Neural cell (in vitro differentiated cells): Measurements from ENCODE around the gene SPHKAP. TPM values are rescaled to one million over a fixed set of nuclear protein-coding genes. Genes with fewer than 3 reads are reported as not detected.

ENCODE experiments used
- H2AFZ ChIP-seq: fragments of 200-600, 300-800 bp; sonication (generic), shearing (Covaris generic); 2 replicates; pipeline ENCODE4 v1.6.0; 2014; ENCODE audit warnings: low read depth, mild to moderate bottlenecking, antibody characterized with exemption, low read length, moderate library complexity
- H3F3A ChIP-seq: fragments of 200-600 bp; shearing (Covaris generic); 2 replicates; pipeline ENCODE4 v1.6.1; 2016; ENCODE audit warnings: mild to moderate bottlenecking, moderate library complexity, mixed read lengths, antibody characterized with exemption, low read length; ENCODE audit not compliant: insufficient read depth, poor library complexity, severe bottlenecking
- H3K27ac ChIP-seq: fragments of 200-600, 300-800 bp; sonication (generic), shearing (Covaris generic); 2 replicates; pipeline ENCODE4 v1.5.1; 2014; ENCODE audit warnings: mild to moderate bottlenecking, low read length, moderate library complexity
- H3K27me3 ChIP-seq: fragments of 300-800, 200-600 bp; sonication (generic), shearing (Covaris generic); 2 replicates; pipeline ENCODE4 v1.6.0; 2014; ENCODE audit warnings: mild to moderate bottlenecking, low read depth, low read length, moderate library complexity; ENCODE audit not compliant: insufficient read depth
- H3K36me3 ChIP-seq: fragments of 300-800, 200-600 bp; sonication (generic), shearing (Covaris generic); 2 replicates; pipeline ENCODE4 v1.5.1; 2014; ENCODE audit warnings: mild to moderate bottlenecking, antibody characterized with exemption, low read length, moderate library complexity; ENCODE audit not compliant: insufficient read depth
- H3K4me2 ChIP-seq: fragments of 300-800, 200-600 bp; sonication (generic), shearing (Covaris generic); 2 replicates; pipeline ENCODE4 v1.6.0; 2014; ENCODE audit warnings: mild to moderate bottlenecking, low read length
- H3K4me3 ChIP-seq: fragments of 300-800, 200-600 bp; sonication (generic), shearing (Covaris generic); 2 replicates; pipeline ENCODE4 v1.5.1; 2014; ENCODE audit warnings: mild to moderate bottlenecking, low read length, moderate library complexity
- H3K79me2 ChIP-seq: fragments of 200-600 bp; shearing (Covaris generic); replicated peaks from 2 replicates; pipeline ENCODE4 v1.6.0; 2014; ENCODE audit warnings: mild to moderate bottlenecking, low read length, moderate library complexity; ENCODE audit not compliant: insufficient read depth
- H3K9ac ChIP-seq: fragments of 300-800, 200-600 bp; sonication (generic), shearing (Covaris generic); 2 replicates; pipeline ENCODE4 v1.6.1; 2016; ENCODE audit warnings: mild to moderate bottlenecking, low read length, mixed read lengths
- H3K9me2 ChIP-seq: fragments of 200-600 bp; shearing (Covaris generic); 2 replicates; pipeline ENCODE4 v1.6.1; 2016; ENCODE audit warnings: mild to moderate bottlenecking, low read length, mixed read lengths; ENCODE audit not compliant: insufficient read depth
- H3K9me3 ChIP-seq: fragments of 200-600, 300-800 bp; sonication (generic), shearing (Covaris generic); 2 replicates; pipeline ENCODE4 v1.6.1; 2016; ENCODE audit warnings: mild to moderate bottlenecking, mixed run types, low read length, moderate library complexity, mixed read lengths
- H4K20me1 ChIP-seq: fragments of 200-600 bp; shearing (Covaris generic); 2 replicates; pipeline ENCODE4 v1.6.1; 2016; ENCODE audit warnings: mild to moderate bottlenecking, mixed run types; ENCODE audit not compliant: insufficient read depth
- EP300 ChIP-seq: fragments of 450-650 bp; conservative IDR thresholded peaks from 2 replicates; pipeline ENCODE4 v1.6.1; 2014; ENCODE audit warnings: antibody characterized with exemption, mild to moderate bottlenecking, moderate library complexity; ENCODE audit not compliant: poor library complexity, severe bottlenecking
- EZH2 ChIP-seq: fragments of 200-600, 300-800 bp; shearing (Covaris generic), sonication (generic); IDR thresholded peaks from 2 replicates; pipeline ENCODE4 v1.6.1; 2014; ENCODE audit warnings: antibody characterized with exemption, low read length, borderline replicate concordance, mild to moderate bottlenecking; ENCODE audit not compliant: insufficient read depth, poor library complexity, severe bottlenecking
- MXI1 ChIP-seq: fragments of 450-650 bp; conservative IDR thresholded peaks from 2 replicates; pipeline ENCODE4 v1.6.1; 2014; ENCODE audit warnings: antibody characterized with exemption, mild to moderate bottlenecking; ENCODE audit not compliant: poor library complexity, severe bottlenecking
- POLR2AphosphoS5 ChIP-seq: IDR thresholded peaks from 2 replicates; pipeline ENCODE4 v1.6.1; 2012
- RAD21 ChIP-seq: fragments of 450-650 bp; conservative IDR thresholded peaks from 2 replicates; pipeline ENCODE4 v1.6.1; 2014; ENCODE audit warnings: antibody characterized with exemption, mild to moderate bottlenecking, moderate library complexity
- REST ChIP-seq: IDR thresholded peaks from 2 replicates; pipeline ENCODE4 v1.6.1; 2012; ENCODE audit warnings: borderline replicate concordance
- SMC3 ChIP-seq: fragments of 450-650 bp; conservative IDR thresholded peaks from 2 replicates; pipeline ENCODE4 v1.6.1; 2014; ENCODE audit warnings: antibody characterized with exemption, mild to moderate bottlenecking, moderate library complexity; ENCODE audit not compliant: poor library complexity
- TAF1 ChIP-seq: IDR thresholded peaks from 2 replicates; pipeline ENCODE4 v1.6.1; 2012; ENCODE audit warnings: low read depth
- polyA plus RNA-seq: library from polyadenylated mRNA; depleted of rRNA; stranded (reverse); fragments of >200 nt; gene quantifications from 2 replicates; pipeline ENCODE4 v1.2.3, GENCODE V29; 2014
- TF ChIP-seq, protein P1 (sequence below): fragments of 450-650 bp; IDR thresholded peaks from 2 replicates; pipeline ENCODE4 v1.5.1; 2014; ENCODE audit warnings: antibody characterized with exemption, mild to moderate bottlenecking, moderate library complexity; ENCODE audit not compliant: poor library complexity, severe bottlenecking

Gene SPHKAP
- polyA plus RNA-seq, 1 donor from 2014 or later, result 1.7 TPM

DNA sequence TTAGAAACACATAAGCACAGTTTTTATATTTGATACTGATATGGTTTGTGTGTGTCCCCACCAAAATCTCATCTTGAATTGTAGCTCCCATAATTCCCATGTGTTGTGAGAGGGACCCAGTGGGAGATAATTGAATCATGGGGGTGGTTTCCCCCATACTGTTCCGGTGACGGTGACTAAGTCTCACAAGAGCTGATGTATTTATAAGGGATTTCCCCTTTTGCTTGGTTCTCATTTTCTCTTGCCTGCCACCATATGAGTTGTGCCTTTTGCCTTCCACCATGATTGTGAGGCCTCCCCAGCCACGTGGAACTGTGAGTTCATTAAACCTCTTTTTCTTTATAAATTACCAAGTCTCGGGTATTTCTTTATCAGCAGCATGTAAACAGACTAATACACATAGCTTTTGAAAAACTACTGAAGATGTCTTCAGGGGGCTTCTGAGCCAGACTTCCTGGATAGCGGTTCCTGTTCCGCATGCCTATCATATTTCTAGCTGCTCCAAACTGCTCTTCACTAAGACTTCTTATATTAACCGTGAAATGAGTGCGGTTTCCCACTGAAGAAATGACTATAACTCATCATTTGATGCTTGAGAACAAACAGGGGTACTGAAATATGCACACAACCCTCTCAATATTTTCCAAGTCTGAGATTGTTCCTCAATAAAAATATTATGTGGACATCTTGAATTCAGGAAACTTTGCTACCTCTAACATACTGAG lies 75.8 kb downstream of the SPHKAP start:
- no peak overlapping the region for H3K4me3 ChIP-seq
- H4K20me1 ChIP-seq, result no peaks in the 10 kb centered on the region
- no peak overlapping the region for H3K4me2 ChIP-seq
- no peaks in the 10 kb centered on the region for H3F3A ChIP-seq
- no peaks in the 10 kb centered on the region for H3K79me2 ChIP-seq
- H3K27me3 ChIP-seq, result no peaks in the 10 kb centered on the region
- no peak overlapping the region for H3K9ac ChIP-seq
- no peak overlapping the region for H2AFZ ChIP-seq
- H3K36me3 ChIP-seq, result no peaks in the 10 kb centered on the region
- H3K27ac ChIP-seq, result no peak overlapping the region
- H3K9me2 ChIP-seq, result no peaks in the 10 kb centered on the region
- TF ChIP-seq MXI1 (no peak), TAF1 (no peak), EZH2 (no peak), EP300 (no peak)
- TF ChIP-seq, protein P1, sequence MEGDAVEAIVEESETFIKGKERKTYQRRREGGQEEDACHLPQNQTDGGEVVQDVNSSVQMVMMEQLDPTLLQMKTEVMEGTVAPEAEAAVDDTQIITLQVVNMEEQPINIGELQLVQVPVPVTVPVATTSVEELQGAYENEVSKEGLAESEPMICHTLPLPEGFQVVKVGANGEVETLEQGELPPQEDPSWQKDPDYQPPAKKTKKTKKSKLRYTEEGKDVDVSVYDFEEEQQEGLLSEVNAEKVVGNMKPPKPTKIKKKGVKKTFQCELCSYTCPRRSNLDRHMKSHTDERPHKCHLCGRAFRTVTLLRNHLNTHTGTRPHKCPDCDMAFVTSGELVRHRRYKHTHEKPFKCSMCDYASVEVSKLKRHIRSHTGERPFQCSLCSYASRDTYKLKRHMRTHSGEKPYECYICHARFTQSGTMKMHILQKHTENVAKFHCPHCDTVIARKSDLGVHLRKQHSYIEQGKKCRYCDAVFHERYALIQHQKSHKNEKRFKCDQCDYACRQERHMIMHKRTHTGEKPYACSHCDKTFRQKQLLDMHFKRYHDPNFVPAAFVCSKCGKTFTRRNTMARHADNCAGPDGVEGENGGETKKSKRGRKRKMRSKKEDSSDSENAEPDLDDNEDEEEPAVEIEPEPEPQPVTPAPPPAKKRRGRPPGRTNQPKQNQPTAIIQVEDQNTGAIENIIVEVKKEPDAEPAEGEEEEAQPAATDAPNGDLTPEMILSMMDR, result no peak
- no peaks in the 10 kb centered on the region for H3K9me3 ChIP-seq

GRCh38 chr2:228104215-228104614 lies 77.3 kb downstream of the SPHKAP start:
- TF ChIP-seq EZH2 (no peak), MXI1 (no peak), RAD21 (no peak)

GRCh38 chr2:228103379-228103778 lies 78.1 kb downstream of the SPHKAP start:
- Histone ChIP-seq H3K36me3 (no peaks in the 10 kb centered on the region), H3K9me2 (no peaks in the 10 kb centered on the region), H3K9ac (no peak overlapping the region), H3K4me3 (no peak overlapping the region), H3K4me2 (no peak overlapping the region), H4K20me1 (no peaks in the 10 kb centered on the region), H3F3A (no peaks in the 10 kb centered on the region), H2AFZ (no peak overlapping the region), H3K27me3 (no peaks in the 10 kb centered on the region), H3K27ac (no peak overlapping the region), H3K9me3 (no peaks in the 10 kb centered on the region), H3K79me2 (no peaks in the 10 kb centered on the region)
- TF ChIP-seq TAF1 (no peak), EP300 (no peak), REST (no peak), POLR2AphosphoS5 (no peak), MXI1 (no peak), RAD21 (no peak), EZH2 (no peak), SMC3 (no peak)
- TF ChIP-seq, protein P1, result no peak

More at GRCh38 chr2:228104215-228104614, 77.3 kb downstream of the SPHKAP start:
- H3K9me2 ChIP-seq, result no peaks in the 10 kb centered on the region
- H3K36me3 ChIP-seq, result no peaks in the 10 kb centered on the region
- H4K20me1 ChIP-seq, result no peaks in the 10 kb centered on the region
- no peak overlapping the region for H3K4me3 ChIP-seq
- no peaks in the 10 kb centered on the region for H3F3A ChIP-seq
- no peaks in the 10 kb centered on the region for H3K27me3 ChIP-seq
- no peak overlapping the region for H3K9ac ChIP-seq
- H3K27ac ChIP-seq, result no peak overlapping the region
- H3K79me2 ChIP-seq, result no peaks in the 10 kb centered on the region
- H3K4me2 ChIP-seq, result no peak overlapping the region
- H3K9me3 ChIP-seq, result no peaks in the 10 kb centered on the region
- H2AFZ ChIP-seq, result no peak overlapping the region
